Amygdala (tissue), 56 donors: ENCODE results near the gene SLFN12L.
A peak's percentile ranks its signal among the peaks of the same experiment; 100 is the strongest.
"Not testable (repeated sequence)": the region's sequence is repeated elsewhere in the genome, so short reads cannot be mapped to it uniquely, and the experiment has no call there.

ENCODE experiments used
- DNase-seq, 56 donors: peaks; one replicate each; lab custom pipeline; 2025; lab: John Stamatoyannopoulos, UW

Gene SLFN12L

GRCh38 chr17:35543856-35544255 lies 6.4 kb upstream of the SLFN12L start:
- no peak for DNase-seq

- DNase-seq, result no peak
Measured at GRCh38 chr17:35542990-35543389, 5.5 kb upstream of the SLFN12L start.

GRCh38 chr17:35541434-35541833 lies 4.0 kb upstream of the SLFN12L start:
- no peak for DNase-seq

- peak in 10 of 56 donors; percentile 1 to 35 (median 6) for DNase-seq
Measured at GRCh38 chr17:35540589-35541404, 3.3 kb upstream of the SLFN12L start.

- DNase-seq, result no peak
Measured at GRCh38 chr17:35539659-35540026, 2.2 kb upstream of the SLFN12L start.

- DNase-seq, result no peak
Measured at GRCh38 chr17:35536664-35537171, 760 bp downstream of the SLFN12L start.

GRCh38 chr17:35535406-35535805 lies 2.1 kb downstream of the SLFN12L start:
- not testable (repeated sequence) for DNase-seq

GRCh38 chr17:35534576-35535093 lies 2.8 kb downstream of the SLFN12L start:
- no peak for DNase-seq

- DNase-seq, result no peak
Measured at GRCh38 chr17:35531160-35531559, 6.3 kb downstream of the SLFN12L start.

- no peak for DNase-seq
Measured at GRCh38 chr17:35529866-35530265, 7.6 kb downstream of the SLFN12L start.

GRCh38 chr17:35529326-35529725 lies 8.2 kb downstream of the SLFN12L start:
- DNase-seq, result not testable (repeated sequence)

- no peak for DNase-seq
Measured at GRCh38 chr17:35523296-35523695, 14.2 kb downstream of the SLFN12L start.

- not testable (repeated sequence) for DNase-seq
Measured at GRCh38 chr17:35521654-35522256, 15.7 kb downstream of the SLFN12L start.

- no peak for DNase-seq
Measured at GRCh38 chr17:35521150-35521549, 16.3 kb downstream of the SLFN12L start.

- DNase-seq, result no peak
Measured at GRCh38 chr17:35519906-35520442, 17.5 kb downstream of the SLFN12L start.

GRCh38 chr17:35519439-35519838 lies 18.0 kb downstream of the SLFN12L start:
- no peak for DNase-seq

GRCh38 chr17:35518431-35518830 lies 19.0 kb downstream of the SLFN12L start:
- DNase-seq, result not testable (repeated sequence)

- no peak for DNase-seq
Measured at GRCh38 chr17:35515027-35515426, 22.5 kb downstream of the SLFN12L start.

- no peak for DNase-seq
Measured at GRCh38 chr17:35514564-35514963, 22.9 kb downstream of the SLFN12L start.

- no peak for DNase-seq
Measured at GRCh38 chr17:35510052-35510451, 27.4 kb downstream of the SLFN12L start.

- not testable (repeated sequence) for DNase-seq
Measured at GRCh38 chr17:35507714-35508113, 29.8 kb downstream of the SLFN12L start.
